HG03066 (cell line): ENCODE measurements around the gene APOH.

Experiments
- ATAC-seq: cut with Tn5 transposase; IDR thresholded peaks from one replicate; pipeline ENCODE4 v1.9.1; 2021; ENCODE audit warnings: low read depth; ENCODE audit not compliant: unreplicated experiment

Gene APOH

DNA sequence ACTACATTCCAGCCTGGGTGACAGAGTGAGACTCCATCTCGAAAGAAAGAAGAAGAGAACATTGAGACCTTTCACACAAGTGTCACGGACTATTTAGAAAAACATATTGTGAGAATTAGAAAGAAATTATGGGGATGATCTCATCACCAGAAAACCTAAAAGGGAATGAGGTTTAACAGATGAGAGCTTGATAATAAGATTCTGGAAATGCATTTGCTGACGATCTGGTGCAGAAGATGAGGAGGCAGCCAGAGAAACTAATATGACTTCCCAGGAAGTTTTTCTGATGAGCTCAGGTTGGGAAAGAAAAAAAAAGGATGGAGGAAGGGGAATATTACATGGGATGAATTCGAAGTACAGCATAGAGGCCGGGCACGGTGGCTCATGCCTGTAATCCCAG lies 10.8 kb upstream of the APOH start:
- no peak for ATAC-seq

DNA sequence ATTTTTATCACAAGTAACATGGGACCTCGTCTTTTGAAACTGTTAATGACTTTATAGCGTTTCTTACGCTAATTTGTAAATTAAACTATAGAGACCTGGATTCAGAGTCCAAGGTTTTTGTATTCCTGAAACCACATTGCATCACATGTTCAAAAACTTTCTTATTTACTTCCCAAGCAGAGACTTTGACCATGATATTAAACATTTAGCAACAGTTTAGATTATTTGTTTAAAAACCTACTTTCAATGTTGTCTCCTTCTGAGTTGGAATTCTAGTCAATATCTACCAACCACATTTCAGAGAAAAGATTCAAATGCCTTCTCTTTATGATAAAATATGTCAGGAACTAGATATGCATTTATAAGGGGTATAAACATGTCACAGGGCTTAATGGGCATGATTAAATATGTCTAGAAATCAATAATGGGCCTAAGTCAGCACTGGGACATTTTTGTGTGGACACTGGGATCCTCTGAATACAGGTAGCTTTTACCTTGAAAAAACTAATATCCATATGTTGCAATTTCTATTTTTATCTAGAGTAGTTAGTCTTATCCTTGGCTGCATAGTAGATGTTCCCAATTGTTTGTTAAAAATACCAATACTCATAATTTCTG lies 6.3 kb upstream of the APOH start:
- no peak for ATAC-seq

DNA sequence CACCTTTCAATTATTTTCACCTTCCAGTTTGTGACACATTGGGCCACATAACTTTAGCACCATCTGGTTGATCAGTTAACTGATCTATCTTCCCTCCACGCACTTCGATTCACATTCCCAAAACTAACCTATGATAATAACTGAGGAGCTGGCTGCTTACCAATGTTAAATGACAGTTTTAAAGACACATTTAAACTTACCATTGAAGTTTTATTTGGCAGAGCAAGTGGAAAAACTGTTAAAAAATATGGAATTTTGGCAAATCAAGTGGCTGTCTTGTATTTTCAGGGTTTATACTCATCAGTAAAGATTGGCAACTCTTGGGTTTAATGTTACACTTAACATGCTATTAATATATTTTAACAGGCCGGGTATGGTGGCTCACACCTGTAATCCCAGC lies 5.4 kb upstream of the APOH start:
- no peak for ATAC-seq

DNA sequence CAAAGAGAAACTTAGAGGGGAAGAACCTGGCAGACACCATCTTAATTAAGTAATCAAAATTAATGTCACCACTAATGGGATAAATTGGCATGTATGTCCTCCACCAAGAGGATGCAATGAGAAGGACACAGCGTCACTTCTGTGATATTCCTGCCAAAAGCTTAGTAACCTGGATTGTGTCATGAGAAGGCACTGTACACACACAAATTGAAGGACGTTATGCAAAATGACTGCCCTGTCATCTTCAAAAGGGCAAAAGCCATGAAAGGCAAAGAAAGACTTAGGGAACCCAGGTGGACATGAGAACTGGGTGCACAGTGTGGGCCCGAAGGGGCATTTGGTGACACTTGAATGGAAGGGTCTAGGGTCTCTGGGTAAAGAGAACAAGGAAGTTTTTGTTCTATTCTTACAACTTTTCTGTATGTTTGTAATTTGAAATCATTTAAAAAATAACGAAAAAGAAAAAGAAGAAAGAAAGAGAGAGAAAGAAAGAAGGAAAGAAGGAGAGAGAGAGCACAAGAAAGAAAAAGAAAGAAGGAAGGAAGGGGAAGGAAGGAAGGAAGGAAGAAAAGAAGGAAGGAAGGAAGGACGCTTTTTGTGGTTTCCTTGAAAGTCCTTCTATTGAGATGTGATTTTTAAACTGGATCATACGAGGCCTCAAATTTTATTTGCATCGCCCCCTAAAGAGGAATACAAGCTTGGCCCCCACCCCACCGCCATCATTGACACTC lies 4.0 kb upstream of the APOH start:
- ATAC-seq, result no peak

DNA sequence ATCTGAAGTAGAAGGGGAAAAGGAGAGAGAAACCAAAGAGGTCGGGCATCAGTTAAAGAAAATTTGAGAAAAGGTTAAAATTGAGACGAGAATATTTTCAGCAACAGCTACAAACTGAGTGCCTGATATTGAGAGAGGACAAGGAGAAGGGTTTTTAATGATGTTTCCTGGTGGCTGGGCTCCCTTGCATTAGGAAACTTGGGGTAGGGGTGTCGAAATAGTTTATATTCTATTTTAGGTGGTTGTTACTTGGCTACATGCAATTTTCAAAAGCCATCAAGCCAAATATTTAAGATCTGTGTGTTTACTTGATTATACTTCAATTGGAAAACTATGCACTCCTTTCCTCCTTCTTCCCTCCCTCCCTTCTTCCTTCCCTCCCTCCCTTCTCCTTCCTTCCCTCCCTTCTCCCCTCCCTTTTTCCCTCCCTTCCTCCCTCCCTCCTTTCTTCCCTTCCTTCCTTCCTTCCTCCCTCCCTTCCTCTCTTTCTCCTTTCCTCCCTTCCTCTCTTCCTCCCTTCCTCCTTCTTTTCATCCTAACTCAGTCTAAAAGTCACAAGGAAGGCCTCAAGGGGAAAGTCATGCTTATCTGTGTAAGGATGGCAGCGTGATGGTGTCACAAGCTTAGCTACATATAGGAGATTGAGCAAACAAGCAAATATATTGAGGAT lies 1.8 kb upstream of the APOH start:
- no peak for ATAC-seq

DNA sequence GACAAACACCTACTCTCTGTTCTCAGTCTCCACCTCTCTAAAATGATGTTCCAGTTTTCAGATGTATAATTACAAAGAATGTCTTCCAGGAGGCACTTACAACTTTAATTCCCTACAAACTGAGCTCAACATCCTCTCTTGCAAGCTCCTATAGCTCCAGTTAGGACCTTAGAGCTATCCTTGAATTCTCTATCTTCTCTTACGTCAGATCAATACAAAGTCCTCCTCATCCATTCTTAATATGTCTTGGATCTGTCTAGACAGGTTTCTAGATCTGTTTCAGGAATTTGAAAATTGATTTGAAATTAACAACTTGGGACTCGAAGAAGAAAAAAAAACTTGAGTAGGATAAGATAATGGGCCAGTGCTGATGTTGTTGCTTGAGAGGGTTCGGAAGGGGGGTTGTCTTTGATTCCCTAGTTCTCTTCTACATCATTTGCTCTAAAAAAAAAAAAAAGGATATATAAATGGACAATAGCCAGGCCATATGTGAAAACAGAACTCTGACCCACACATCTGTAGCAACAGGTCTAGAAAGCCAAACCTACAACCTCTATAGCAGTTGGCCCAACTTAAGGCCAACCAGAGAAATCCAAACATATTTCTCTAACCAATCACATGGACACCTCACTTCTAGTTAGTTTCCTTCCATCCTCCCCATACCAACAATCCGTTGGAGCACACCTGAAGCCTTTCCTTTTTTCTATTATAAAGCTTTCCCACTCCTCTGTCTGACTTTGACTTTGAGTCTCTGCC lies 746 bp upstream of the APOH start:
- no peak for ATAC-seq

DNA sequence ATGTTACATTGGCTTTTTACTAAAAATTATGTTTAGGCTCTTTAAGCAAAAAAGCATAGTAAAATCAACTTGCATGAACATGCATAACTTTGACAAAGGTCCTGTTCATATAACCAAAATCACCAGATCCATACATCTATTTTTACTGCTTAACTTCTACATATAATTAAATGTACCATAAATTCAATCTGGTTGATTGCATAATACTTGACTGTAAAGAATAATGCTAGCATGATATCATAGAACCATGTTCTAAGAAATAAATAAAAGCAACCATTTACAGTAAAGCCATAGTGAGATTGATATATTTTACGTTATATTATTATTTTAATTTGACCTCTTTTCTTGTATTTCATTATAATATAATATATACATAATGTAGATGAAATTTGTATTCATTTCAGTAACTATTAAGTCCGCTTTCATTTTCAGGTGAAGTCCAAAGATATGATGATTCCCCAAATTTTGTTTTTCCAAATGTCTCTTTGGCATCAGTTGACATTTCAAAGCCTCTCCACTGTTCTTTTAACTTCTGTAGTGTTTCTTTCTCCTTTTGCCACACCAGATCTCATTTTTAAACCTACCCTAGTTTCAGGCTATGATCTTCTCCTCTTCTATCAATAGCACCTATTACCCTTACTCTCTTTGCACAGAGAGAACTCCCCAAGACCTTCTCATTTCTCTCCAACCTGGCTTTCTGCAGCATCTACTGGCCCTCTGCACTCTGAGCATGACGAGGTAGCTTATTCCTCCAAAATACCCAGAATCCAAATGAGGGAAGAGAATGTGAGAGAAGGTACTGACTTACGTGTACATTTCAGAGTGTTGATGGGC lies 1.8 kb downstream of the APOH start:
- ATAC-seq, result no peak

DNA sequence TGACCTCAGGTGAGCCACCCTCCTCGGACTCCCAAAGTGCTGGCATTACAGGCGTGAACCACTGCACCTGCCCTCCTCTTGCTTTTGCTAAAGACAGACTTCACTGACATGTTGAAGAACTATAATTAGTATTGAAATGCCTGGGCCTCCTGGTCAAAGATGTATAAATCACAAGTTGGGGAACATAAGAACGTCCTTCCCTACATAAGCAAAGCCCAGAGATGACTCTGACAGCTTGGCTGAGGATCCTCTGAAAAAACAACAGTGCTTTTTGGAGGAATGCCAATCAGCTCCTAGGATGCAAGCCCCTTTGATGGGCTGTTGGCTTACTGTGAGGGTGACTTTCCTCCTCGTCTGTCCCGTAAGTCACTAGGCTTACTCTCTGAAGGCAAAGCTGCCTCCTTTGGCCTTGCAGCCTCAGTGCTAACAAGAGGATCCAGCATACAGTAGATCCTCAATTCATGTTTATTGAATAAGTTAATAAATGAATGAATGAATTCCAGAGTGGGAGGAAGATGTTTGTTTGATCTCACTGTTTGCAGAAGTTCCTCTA lies 6.3 kb downstream of the APOH start:
- no peak for ATAC-seq

DNA sequence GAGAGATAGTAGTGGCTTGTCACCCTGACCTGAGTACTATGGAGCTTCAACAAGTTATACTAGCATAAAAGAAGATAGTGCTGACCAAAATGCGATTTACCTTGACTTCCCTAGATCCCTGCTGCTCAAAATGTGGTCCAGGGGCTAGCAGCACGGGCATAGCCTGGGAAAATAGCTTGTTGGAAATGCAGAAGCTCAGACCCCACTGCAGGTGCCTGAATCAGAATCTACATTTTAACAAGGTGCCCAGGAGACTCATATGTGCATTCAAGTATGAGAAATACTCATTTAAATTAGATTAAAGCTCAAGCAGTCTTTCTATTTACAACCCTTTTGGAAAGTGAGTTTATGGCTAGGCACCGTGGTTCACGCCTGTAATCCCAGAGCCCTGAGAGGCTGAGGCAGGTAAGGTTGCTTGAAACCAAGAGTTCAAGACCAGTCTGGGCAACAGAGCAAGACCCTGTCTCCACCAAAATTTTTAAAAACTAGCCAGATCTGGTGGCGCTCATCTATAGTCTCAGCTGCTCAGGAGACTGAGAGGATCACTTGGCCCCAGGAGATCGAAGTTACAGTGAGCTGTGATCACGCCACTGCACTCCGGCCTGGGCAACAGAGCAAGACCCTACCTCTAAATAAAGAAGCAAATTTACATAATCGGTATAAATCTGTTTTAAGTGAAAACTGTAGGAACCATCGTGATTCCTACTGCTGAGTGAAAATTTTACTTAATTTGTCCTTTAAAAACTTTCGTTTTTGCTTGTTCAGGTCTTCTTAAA lies 7.3 kb downstream of the APOH start:
- no peak for ATAC-seq

DNA sequence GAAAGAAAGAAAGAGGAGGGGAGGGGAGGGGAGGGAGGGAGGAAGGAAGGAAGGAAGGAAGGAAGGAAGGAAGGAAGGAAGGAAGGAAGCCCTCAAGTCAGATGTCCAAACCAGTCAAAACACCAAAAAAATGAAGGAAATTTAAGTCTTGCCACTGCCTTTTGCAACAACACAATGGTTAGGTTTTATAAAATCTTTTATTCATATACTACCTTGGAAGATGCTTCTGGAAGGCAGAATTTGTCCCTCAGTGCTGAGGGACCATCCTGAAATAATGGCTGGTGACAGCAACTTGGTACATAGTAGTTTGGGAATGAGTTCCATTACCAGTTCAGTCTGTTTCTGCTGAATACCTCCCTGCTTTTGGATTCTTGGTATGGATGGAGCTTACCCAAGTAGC lies 7.9 kb downstream of the APOH start:
- ATAC-seq, result no peak

DNA sequence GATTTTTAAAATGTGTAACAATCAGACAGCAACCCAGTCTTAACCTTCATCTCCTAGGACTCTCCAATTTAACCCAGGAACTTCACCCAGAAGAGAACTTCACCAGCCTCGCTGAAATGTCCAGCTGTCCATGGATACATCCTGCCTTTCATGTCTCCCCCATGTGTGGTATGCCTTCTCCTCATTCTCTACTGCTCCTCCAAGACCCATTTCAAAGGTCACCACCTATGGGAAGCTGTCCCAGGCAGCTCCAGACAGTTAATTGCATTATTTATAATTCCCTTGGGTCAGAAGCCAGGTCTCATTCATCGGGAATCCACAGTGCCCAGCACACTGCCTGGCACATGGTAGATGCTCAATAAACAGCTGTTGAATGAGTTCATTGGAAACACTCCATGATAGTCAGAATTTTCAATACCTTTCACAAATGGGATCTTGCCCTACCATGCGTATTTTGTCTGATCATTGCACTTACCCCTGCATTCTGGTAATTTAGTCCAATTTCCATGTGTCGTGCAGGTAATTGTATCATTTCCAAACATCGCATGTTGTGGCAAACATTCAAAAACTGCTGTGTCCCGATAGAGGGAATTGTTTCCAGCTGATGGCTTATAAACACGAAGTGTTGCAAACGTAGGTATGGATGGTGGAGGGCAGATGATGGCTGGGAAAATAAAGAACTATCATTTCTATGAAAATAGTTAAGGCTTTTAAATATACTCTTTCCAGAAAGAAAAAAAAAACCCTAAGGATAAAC lies 9.0 kb downstream of the APOH start:
- ATAC-seq, result no peak

DNA sequence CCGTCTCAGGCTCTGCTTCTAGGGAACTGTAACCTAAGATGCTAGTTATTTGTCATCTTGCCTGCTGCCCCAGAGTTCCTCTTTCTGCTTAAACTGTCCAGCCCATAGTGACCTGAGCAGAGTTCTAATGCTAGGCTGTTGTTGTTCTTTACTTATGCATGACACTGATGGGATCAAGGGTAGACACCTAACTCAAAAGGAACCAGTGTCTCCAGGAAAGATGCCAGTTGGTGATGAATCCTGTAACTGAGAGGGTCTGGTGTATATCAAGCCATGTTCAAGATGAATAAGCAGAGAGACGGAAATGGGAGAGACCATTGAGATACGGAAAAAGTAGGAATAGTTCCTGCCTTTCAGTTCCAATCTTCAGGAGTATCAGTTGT lies 13.7 kb downstream of the APOH start:
- ATAC-seq, result no peak

DNA sequence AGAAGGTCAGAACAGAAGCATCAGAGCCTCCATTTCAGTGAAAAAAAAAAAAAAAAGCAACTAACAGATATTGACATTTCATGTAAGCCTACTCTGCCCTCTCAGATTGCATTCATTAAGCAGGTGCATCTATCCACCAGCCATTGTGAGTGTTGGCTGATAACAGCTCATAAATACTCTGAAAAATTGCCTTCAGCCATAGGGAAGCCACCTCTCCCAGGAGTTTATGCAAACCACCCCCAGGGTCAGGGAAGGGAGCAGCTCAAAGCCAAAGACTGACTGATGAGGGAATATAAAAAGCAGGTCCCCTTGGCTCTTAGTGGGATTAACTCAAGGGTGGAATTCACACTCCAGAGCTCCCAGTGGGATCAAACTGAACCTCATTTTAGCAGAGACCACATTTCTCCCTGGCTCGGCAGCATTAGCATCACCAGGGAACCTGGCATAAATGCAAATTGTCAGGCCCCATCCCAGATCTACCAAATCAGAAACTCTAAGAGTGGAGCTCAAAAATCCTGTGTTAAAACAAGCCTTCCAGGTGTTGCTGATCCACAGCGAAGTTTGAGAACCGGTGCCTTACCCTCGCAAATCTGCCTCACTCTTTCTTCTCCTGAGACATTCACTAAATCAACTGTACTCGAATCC lies 14.2 kb downstream of the APOH start:
- no peak for ATAC-seq

DNA sequence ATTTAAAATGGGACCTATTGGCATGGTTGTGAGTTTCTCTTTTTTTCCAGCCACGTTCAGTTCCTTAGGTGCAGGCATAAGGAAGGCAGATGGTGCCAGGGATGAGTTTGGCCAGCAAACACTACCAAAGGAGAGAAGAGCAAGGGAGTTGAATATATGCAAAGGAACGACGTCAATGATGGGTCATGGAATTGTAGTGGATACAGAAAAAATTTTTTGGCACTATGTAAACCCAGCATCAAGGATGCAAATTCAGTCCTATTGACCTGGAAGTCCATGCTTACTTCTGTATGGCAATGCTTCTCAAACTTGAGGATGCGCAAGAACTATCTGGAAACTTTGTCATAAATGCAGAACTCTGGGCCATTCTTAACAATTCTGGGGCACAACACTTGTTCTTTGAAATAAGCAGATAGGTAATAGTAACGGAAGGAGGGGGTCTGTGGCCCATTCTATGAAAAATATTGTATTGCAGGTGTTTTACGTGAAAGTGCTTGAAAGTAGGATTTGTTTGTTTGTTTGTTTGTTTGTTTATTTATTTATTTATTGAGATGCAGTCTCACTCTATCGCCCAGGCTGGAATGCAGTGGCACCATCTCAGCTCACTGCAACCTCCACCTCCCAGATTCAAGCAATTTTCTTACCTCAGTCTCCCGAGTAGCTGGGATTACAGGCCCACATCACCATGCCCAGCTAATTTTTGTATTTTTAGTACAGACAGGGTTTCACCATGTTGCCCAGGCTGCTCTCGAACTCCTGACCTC lies 18.0 kb downstream of the APOH start:
- ATAC-seq, result no peak

DNA sequence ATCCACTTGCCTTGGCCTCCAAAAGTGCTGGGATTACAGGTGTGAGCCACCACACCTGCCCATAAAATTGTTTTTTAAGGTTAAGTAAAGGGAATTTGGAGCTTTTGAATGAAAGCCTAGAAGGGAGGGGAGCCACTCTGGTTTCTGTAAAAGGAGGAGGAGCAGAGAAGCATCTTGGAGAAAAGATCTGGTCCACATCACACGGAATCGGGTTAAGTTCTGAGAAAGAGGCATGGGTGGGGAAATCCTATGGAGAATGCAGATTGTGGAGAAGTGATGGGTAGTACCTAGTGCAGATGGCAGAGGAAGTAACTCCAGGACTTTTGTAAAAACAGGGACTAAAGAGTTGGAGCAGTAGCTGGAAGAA lies 19.0 kb downstream of the APOH start:
- no peak for ATAC-seq

DNA sequence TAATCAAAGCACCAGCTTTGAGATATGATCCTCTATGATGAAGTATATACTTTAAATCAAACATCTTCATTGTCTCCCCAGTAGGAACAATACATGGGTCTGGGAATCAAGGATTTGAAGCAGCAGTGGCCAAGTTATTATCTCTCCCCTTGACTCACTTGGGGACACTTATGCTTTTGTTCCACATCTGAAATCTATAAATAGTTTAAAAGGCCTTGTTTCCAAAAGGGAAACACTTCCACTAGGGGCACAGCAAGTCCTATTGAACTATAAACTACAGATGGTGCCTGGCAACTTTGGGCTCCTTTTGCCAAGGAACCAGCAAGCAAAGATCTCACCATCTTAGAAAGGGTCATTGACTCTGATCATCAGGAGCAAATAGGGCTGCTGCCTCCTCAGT lies 21.3 kb downstream of the APOH start:
- ATAC-seq, result no peak

DNA sequence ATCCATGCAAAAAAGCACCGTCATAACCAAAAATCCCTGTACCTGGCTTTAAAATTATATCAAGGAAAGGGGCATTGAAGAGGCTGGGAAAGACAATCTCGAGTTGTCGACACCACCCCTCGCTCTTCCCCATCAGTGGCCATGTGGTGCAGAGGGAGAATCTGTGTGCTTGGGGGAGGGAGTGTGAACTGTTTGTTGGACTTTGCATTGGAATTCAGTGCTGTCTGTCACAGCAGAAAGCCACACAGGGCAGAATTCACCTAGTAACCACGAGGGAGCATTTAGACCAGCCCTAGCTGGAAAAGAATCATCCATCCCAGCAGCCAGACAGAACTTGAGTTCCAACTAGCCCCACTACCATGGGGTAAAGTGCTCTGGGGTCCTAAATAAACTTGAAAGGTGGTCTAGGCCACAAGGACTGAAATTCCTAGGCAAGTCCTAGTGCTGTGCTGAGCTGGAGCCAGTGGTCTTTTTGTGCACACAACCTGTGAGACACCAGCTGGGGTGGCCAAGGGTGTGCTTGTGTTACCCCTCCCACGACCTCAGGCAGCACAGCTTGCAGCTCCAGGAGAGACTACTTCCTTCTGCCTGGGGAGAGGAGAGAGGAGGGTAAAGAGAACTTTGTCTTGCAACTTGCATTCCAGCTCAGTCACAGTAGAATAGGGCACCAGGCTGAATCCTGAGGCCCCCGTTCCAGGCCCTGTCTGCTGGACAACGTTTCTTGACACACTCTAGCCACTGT lies 25.8 kb downstream of the APOH start:
- ATAC-seq, result no peak
